Measurements from ENCODE around the gene REPIN1.

Gene REPIN1

GRCh38 chr7:150367677-150368095, 936 bp upstream of the REPIN1 start:
- H3K9me2 ChIP-seq (ENCODE audit: low read depth, low read length), result no peaks in the 10 kb centered on the region
- no peak overlapping the region for H2AFZ ChIP-seq (ENCODE audit: low read length)

DNA sequence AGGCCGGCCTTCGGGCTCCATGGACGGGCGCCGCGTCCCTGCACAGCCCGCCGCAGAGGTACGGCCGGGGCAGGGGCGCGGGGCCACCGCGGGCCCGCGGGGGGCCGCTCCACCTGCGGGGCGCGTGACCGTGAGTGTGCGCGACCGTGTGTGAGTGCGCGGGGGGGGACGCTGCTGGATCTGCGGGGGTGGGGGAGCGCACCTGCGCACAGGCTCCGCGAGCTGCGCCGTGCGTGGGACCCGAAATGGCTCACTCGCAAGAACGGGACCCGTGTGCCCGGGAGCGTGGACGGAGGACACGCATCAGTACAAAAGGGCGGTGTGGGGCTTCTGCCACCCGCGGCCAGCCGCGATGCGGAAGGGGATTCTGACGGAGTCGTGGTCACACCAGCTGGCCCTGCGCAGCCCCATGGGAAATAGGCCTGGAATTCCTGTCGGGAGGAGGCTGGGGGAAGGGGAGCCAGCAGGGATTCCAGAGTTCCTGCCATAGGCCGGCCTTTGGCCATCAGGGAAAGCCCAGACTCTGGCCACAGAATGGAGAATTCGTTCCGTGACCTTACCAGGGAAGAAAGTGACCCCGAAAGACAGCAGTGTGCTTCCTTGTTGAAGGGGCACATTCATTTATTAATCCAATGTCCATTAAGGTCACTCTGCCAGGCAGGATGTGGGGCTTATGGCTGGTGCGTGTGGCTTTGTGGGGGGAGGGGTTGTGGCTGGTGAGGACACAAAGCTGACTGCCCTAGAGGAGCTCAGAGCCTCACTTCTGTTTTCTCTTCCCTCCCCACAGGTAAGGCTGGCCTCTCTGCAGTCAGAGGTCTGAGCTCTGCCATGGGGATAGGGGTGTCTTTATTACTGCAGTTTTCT, 494 bp downstream of the REPIN1 start:
- peak overlapping the region; percentile 81 for H3K9ac ChIP-seq (ENCODE audit: low read length)
- no peaks in the 10 kb centered on the region; the same call in 1 of the 2 replicates for H3F3A ChIP-seq (ENCODE audit: insufficient read depth, low read length)
- no peak overlapping the region for H2AFZ ChIP-seq (ENCODE audit: low read length)
- no peaks in the 10 kb centered on the region for H3K9me2 ChIP-seq (ENCODE audit: low read depth, low read length)
- peaks cover 54% of the 10 kb centered on the region for H3K4me1 ChIP-seq (ENCODE audit: insufficient read depth, low read length, severe bottlenecking)
- H3K4me3 ChIP-seq (ENCODE audit: low read depth, low read length, poor library complexity, severe bottlenecking), result peak overlapping the region; percentile 75
- no peaks in the 10 kb centered on the region for H3K79me2 ChIP-seq (ENCODE audit: insufficient read depth, low read length)
- no peaks in the 10 kb centered on the region for H4K20me1 ChIP-seq (ENCODE audit: insufficient read depth, low read length)
- peaks cover 35% of the 10 kb centered on the region for H3K36me3 ChIP-seq (ENCODE audit: insufficient read depth, low read length)
- TF ChIP-seq, protein P1, sequence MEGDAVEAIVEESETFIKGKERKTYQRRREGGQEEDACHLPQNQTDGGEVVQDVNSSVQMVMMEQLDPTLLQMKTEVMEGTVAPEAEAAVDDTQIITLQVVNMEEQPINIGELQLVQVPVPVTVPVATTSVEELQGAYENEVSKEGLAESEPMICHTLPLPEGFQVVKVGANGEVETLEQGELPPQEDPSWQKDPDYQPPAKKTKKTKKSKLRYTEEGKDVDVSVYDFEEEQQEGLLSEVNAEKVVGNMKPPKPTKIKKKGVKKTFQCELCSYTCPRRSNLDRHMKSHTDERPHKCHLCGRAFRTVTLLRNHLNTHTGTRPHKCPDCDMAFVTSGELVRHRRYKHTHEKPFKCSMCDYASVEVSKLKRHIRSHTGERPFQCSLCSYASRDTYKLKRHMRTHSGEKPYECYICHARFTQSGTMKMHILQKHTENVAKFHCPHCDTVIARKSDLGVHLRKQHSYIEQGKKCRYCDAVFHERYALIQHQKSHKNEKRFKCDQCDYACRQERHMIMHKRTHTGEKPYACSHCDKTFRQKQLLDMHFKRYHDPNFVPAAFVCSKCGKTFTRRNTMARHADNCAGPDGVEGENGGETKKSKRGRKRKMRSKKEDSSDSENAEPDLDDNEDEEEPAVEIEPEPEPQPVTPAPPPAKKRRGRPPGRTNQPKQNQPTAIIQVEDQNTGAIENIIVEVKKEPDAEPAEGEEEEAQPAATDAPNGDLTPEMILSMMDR (IDR thresholded peaks at IDR 0.05; ENCODE audit: low read length), result no peak
- TF ChIP-seq EZH2 (IDR thresholded peaks at IDR 0.05; ENCODE audit: borderline replicate concordance, low read length), result no peak
- peak overlapping the region; percentile 79 for H3K4me2 ChIP-seq (ENCODE audit: low read length)
- peak overlapping the region; percentile 75 for H3K27ac ChIP-seq (ENCODE audit: low read depth, low read length, poor library complexity, severe bottlenecking)
- no peaks in the 10 kb centered on the region for H3K9me3 ChIP-seq (ENCODE audit: low read length)
- H3K27me3 ChIP-seq (ENCODE audit: insufficient read depth, low read length), result no peaks in the 10 kb centered on the region

More at GRCh38 chr7:150367677-150368095, 936 bp upstream of the REPIN1 start:
- H3K9ac ChIP-seq (ENCODE audit: low read length), result peak overlapping the region; percentile 81; the same call in 1 of the 2 replicates
- TF ChIP-seq, protein P1 (IDR thresholded peaks at IDR 0.05; ENCODE audit: low read length), result no peak
- no peak for TF ChIP-seq EZH2 (IDR thresholded peaks at IDR 0.05; ENCODE audit: borderline replicate concordance, low read length)
- peak overlapping the region; percentile 75 for H3K4me3 ChIP-seq (ENCODE audit: low read depth, low read length, poor library complexity, severe bottlenecking)
- peaks cover 21% of the 10 kb centered on the region for H3K36me3 ChIP-seq (ENCODE audit: insufficient read depth, low read length)
- no peaks in the 10 kb centered on the region for H4K20me1 ChIP-seq (ENCODE audit: insufficient read depth, low read length)
- peak overlapping the region; percentile 79 for H3K4me2 ChIP-seq (ENCODE audit: low read length)
- no peaks in the 10 kb centered on the region for H3K27me3 ChIP-seq (ENCODE audit: insufficient read depth, low read length)
- H3K4me1 ChIP-seq (ENCODE audit: insufficient read depth, low read length, severe bottlenecking), result peaks cover 57% of the 10 kb centered on the region
- H3F3A ChIP-seq (ENCODE audit: insufficient read depth, low read length), result no peaks in the 10 kb centered on the region; the same call in 1 of the 2 replicates
- peak overlapping the region; percentile 75 for H3K27ac ChIP-seq (ENCODE audit: low read depth, low read length, poor library complexity, severe bottlenecking)
- H3K79me2 ChIP-seq (ENCODE audit: insufficient read depth, low read length), result no peaks in the 10 kb centered on the region
- H3K9me3 ChIP-seq (ENCODE audit: low read length), result no peaks in the 10 kb centered on the region

GRCh38 chr7:150369748-150370501, 1.3 kb downstream of the REPIN1 start:
- H3F3A ChIP-seq (ENCODE audit: insufficient read depth, low read length), result no peaks in the 10 kb centered on the region; the same call in 1 of the 2 replicates
- no peaks in the 10 kb centered on the region for H4K20me1 ChIP-seq (ENCODE audit: insufficient read depth, low read length)
- peak overlapping the region; percentile 75 for H3K4me3 ChIP-seq (ENCODE audit: low read depth, low read length, poor library complexity, severe bottlenecking)
- TF ChIP-seq, protein P1 (IDR thresholded peaks at IDR 0.05; ENCODE audit: low read length), result no peak
- no peak for TF ChIP-seq EZH2 (IDR thresholded peaks at IDR 0.05; ENCODE audit: borderline replicate concordance, low read length)
- H3K36me3 ChIP-seq (ENCODE audit: insufficient read depth, low read length), result peaks cover 41% of the 10 kb centered on the region
- peak overlapping the region; percentile 75 for H3K27ac ChIP-seq (ENCODE audit: low read depth, low read length, poor library complexity, severe bottlenecking)
- peak overlapping the region; percentile 79 for H3K4me2 ChIP-seq (ENCODE audit: low read length)
- no peaks in the 10 kb centered on the region for H3K79me2 ChIP-seq (ENCODE audit: insufficient read depth, low read length)
- no peaks in the 10 kb centered on the region for H3K27me3 ChIP-seq (ENCODE audit: insufficient read depth, low read length)
- H3K9me2 ChIP-seq (ENCODE audit: low read depth, low read length), result no peaks in the 10 kb centered on the region
- H3K9me3 ChIP-seq (ENCODE audit: low read length), result no peaks in the 10 kb centered on the region
- H3K4me1 ChIP-seq (ENCODE audit: insufficient read depth, low read length, severe bottlenecking), result peaks cover 50% of the 10 kb centered on the region
- no peak overlapping the region for H2AFZ ChIP-seq (ENCODE audit: low read length)
- H3K9ac ChIP-seq (ENCODE audit: low read length), result peak overlapping the region; percentile 81; the same call in 1 of the 2 replicates
